TTC549 (cell line): Measurements from ENCODE around the gene PHF2.

Experiments used
- FAIRE-seq: peaks from 2 replicates; lab custom pipeline; 2012; peaks lifted over from hg19 to GRCh38; lab: Jason Lieb, UNC

Gene PHF2

DNA sequence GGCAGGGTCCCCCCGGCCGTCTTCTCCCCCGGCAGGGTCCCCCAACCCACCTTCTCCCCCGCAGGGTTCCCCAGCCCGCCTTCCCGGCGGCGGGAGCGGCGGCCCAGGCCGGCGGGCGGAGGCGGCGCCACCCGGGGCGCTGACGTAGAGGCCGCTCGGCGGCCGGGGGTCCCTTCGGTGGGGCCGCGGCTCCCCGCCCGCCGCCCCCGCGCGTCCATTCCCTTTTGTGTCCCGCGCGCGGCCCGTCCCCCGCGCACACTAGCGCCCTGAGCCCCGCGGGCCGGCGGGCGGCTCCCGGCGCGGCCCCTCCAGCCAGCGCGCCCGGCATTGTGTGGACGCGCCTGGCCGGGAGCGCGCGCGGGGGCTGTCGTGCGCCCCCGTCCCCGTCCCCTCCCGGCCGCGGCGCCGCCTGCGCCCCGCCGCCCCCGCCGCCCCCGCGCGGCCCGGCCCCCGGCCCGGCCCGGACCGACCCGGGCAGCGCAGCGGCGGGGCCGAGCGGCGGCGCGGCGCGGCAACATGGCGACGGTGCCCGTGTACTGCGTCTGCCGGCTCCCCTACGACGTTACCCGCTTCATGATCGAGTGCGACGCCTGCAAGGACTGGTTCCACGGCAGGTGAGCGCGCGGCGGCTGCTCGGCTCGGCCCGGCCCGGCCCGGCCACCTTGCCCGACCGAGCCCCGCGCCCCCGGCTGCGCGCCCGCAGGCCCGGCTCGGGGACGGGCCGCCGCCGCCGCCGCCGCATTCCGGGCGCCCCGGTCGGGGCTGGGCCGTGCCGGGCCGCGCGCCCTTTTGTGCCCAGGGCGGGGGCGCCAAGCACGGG, at the start of gene PHF2:
PHF2 (plus strand) TSS at position 327 of the 820 bp plus-strand sequence; CDS start at position 517, 190 bp downstream.
- no peak for FAIRE-seq

DNA sequence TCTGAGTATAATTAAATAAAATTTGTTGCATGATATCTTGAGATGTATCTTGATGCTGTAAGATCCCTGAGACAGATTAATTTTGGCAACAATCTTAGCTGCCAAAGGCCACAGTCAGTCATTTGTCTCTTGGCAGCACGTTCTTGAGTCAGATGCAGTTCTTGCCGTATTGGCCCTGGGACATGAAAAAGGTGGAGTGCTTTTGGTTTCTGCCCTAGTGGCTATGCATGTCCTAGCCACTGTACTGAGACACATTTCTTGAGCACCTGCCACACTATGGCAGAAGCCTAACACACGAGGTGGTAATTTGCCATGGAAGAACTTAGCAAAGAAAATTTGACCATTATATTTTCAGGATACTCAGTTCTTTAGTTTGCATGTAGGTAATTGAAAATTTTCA, 45.0 kb upstream of the PHF2 start:
- FAIRE-seq, result no peak

DNA sequence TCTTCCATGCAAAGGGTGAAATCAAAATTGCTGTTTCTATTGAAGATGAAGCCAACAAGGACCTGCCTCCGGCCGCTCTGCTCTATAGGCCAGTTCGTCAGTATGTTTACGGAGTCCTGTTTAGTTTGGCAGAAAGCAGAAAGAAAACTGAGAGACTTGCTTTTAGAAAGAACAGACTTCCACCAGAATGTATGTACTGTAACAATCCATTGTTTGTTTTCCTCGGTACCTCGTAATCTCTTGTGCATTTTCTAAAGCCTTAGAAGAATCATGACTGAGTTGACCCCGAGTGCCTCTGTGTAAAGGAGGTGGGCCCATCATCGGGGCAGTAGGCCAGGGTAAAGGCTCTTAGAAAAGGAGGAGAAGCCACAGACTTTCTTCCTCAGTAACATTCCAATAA, 44.2 kb upstream of the PHF2 start:
- FAIRE-seq, result no peak

DNA sequence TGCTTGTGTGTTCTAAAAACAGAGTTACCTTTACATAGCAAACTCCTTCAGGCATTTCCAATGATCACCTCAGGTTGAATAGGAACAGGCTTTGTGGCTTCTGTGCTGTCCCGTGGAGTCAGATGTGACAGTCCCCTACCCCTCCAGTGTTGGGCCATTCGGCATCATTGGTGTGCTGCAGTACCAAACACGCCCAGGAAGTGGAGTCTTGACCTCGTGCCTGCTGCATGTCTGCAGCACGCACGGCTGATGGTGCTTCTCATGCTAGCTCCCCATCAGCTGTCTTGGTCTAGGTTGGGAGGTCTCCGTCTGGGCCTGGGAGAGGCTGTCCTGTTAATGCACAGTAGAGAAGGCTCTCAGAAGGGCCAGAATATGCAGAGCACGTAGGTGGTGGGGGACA, 42.5 kb upstream of the PHF2 start:
- no peak for FAIRE-seq

- FAIRE-seq, result no peak
Measured at GRCh38 chr9:93536167-93536566, 40.2 kb upstream of the PHF2 start.

GRCh38 chr9:93536874-93537273, 39.5 kb upstream of the PHF2 start:
- FAIRE-seq, result no peak

DNA sequence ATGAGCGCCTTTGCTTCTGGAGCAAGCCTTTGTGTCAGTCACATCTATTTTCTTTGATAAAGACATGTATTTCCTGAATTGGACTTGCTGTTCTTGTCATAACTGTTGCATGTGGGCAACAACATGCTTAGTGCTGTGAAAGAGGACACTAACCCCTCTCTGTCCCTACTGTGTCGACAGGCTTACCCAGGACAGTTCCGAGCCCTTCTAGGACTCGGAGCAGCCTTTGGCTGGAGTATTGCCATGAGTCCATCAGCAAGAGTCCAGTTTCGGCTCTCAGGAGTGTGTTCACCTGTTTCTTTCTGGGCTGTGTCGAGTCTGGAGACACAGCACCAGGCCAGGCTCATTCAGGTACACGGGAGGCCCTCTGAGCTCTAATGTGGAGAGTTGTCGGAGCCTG, 36.1 kb upstream of the PHF2 start:
- no peak for FAIRE-seq

- no peak for FAIRE-seq
Measured at GRCh38 chr9:93541005-93541404, 35.4 kb upstream of the PHF2 start.

DNA sequence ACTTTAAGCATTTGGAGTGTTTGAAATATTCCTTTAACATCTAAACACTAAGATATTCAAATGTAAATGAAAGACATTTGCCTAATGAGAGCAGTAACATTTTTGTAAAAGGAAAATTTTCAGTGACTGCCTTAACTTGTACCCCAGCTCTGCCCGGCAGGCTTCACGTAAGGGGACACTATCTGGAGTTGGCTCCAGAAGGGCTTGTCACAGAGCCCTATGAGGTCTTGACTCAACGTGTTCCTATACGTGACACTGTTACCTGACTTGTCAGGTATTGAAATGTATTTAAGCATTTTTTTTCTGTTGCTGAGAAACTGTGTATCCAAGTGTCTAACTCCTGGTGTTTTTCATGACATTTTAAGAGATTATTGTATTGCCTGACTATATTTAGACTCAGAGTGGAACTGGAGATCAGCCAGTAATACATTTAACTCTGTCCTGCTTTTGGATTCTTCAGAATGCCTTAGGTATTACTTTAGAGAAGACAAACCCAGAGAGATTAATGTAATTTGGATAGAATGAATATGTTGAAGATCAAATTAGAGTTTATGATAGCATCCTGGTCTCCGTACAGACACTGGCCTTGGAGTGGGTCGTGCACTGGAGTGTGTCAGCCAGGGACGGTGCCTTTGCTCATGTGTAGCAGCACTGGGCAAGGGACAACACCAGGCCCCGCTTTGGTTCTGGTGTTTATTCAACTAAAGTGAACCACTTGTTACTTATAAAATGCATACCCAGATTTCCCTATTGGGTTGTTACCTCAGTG, 34.6 kb upstream of the PHF2 start:
- FAIRE-seq, result no peak

- FAIRE-seq, result no peak
Measured at GRCh38 chr9:93543117-93543516, 33.3 kb upstream of the PHF2 start.

GRCh38 chr9:93546356-93546755, 30.0 kb upstream of the PHF2 start:
- FAIRE-seq, result no peak

GRCh38 chr9:93549611-93550010, 26.8 kb upstream of the PHF2 start:
- FAIRE-seq, result no peak

DNA sequence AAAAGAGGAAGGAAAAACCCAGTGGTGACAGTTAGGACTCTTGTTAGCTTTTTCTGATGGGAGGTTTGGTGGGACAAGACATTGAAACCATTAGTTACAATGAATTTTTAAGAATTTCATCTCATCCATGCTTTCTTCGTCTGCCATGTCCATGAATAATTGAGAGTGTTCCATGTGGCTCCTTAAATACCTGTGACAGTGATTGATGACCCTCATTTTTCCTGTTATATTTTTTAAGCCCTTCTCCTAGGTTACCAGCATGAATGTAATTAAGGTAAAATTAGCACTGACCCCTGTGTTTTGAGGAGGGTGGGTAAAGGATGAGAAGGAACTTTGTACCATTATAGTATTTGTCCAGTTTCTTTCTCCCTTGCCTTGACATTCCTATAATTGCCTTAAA, 23.5 kb upstream of the PHF2 start:
- FAIRE-seq, result no peak

GRCh38 chr9:93555370-93555769, 21.0 kb upstream of the PHF2 start:
- no peak for FAIRE-seq

DNA sequence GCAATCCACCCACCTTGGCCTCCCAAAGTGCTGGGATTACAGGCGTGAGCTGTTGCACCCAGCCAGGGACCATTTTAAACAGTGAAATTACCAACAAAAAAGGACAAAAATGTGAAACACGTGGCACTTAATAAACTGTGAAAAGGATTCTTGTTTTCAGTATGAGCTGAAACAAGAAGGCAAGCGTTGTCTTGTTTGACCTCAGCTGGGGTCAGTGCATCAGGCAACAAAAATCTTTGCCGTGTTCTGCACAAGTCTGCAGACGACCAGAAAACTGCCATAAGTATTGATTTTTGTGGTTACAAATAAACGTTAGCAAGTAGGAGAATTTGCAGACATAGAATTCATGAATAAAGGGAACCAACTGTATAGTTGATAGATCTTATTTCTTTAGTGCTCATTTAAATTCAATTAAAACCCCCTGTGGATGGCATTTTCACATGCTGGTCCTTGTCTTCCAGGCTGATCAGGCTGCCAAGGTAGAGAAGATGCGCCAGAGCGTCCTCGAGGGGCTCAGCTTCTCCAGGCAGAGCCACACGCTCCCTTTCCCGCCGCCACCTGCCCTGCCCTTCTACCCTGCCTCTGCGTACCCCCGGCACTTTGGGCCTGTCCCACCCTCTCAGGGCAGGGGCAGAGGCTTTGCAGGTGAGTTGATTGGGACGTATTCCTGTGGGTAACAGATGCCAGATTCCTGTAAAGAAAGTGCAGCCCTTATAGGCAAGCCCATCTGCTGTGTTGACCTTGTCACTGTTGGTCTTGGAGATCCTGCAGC, 18.8 kb upstream of the PHF2 start:
- FAIRE-seq, result no peak

DNA sequence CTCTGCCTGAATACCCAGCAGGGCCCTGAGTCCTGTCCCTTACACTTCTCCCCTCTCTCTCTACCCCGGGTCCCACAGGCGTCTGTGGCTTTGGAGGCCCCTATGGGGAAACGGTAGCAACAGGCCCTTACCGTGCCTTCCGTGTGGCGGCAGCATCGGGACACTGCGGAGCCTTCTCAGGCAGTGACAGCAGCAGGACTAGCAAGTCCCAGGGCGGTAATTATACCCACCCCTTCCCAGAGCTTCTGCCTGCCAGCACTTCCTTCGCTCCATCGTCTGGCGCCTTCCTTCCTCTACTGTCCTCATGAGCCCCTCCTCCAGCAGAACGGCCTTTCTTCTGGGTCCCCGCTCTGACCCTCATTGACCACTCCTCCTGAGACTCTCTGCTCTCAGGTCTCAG, 17.9 kb upstream of the PHF2 start:
- FAIRE-seq, result no peak

DNA sequence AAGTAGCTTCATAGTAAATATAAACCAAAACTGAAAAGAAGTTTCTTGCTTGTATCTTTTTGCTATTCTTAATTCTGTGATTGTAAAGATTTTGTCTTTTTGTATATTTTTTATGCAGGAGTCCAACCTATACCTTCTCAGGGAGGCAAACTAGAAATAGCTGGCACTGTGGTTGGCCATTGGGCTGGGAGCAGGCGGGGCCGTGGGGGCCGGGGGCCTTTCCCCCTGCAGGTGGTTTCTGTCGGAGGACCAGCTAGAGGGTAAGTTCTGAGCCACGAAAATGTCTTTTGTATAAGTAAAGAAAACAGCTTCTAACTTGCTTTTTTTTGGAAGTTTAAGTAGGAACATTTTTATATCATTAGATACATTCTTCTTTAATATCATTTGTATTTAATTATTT, 15.4 kb upstream of the PHF2 start:
- no peak for FAIRE-seq

DNA sequence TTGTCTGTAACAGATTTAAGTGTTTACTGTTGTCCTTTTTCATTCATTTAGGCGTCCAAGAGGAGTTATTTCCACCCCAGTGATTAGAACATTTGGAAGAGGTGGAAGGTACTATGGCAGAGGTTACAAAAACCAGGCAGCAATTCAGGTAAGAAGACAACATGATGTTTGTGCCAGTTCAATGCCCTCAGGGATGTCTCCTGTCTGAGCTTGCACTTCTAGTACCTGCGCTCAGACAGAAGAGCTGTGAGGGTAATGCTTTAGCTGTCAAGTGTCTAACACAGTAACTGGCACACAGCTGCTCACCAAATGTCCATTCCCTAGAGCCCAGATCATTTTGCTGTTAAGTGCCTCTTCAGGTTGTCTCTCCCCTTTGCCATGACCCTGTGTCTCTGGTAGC, 14.2 kb upstream of the PHF2 start:
- no peak for FAIRE-seq

DNA sequence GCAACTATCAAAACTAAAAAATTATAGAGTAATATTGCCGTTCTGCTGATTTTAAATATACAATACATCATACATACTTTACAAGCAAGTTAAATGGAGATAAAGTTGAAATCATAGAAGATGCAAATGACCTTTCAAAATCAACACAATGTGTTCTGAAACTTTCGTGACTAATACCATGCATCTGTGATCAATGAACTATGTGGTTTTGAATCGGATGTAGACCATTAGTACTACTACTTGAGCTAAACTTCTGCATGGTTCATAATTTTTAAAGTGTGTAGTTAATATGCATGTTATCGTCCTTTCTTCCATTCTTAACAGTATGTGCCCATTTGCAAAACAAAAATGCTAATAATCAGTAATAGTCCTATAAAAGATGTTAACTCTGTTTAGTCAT, 11.3 kb upstream of the PHF2 start:
- FAIRE-seq, result no peak

DNA sequence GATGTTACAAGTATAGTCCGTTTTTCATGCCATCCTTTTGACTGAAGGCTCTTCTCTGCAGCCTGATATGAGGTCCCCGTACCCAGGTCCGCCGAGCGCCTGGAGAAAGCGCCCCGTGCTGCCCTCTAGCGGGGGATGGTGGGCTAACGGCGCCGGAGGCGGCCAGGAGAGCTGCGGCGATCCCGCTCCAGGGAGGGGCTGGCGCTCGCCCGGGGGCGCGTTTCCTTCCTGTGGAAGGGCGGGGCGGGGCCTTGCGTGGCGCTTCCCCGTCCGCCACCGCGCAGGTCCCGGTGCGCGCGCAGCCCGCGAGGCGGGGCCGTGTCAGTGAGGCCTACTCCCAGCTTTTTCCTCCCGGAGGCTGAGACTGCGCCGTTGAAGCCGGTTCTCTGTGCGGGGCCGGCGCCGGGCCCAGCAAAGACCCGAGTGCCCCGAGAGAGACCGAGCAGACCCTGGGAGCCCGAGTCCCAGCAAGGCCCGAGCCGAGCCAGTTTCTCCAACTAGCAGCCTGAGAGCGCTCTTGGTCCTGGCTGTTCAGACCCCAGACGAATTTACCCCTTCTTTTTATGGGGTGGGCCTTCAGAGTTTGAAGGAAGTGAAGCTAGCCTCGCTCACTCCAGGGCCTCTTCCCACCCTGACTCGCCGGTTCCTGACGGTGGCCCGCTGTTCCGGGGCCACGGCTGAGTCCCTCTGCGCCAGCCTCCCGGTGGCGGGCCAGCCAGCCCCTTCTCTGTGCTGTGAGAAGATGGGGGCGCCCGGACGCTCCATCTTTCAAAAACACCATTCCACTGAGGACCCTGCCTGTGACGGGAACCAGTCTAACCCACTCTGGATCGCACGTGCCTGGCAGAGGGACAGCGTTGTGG, 9.7 kb upstream of the PHF2 start:
- no peak for FAIRE-seq

DNA sequence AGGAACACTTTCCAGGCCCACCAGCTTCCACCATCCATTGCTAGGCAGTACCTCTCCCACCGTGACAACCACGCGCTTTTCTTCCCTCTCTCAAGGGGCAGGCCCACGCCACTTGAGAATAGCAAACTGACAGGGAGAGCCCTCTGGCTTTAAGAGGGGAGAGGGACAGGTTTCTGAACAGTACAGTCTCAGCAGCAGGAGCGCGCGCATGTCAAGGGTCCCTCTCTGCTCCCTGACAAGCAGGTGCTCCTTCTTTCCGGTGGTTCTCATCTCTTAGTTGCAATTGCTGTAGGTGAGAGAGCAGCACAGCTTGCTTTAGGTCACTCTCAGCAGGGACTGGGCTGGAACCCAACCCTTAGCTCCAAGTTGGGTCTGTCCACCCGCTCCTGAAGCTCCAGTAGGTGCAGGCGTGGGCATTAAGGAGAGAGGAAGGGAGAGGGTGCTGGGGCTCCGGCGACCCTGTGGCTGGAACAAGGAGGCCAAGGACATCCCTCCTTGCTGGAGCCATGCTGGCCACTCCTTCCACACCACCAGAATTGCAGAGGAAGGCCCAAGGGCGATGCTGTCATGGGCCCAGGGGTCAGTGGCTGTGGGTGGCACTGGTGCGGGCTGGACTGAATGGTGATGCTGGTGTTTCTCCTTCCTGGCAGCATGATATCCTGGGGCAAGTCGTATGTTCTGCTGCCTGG, 9.0 kb upstream of the PHF2 start:
- no peak for FAIRE-seq
